ENCODE data around the gene SYT9. TPM values are rescaled to one million over a fixed set of nuclear protein-coding genes. Genes with fewer than 3 reads are reported as not detected.

The SYT9 gene
- polyA plus RNA-seq, 3 donors from 2014 or later, result not detected

DNA sequence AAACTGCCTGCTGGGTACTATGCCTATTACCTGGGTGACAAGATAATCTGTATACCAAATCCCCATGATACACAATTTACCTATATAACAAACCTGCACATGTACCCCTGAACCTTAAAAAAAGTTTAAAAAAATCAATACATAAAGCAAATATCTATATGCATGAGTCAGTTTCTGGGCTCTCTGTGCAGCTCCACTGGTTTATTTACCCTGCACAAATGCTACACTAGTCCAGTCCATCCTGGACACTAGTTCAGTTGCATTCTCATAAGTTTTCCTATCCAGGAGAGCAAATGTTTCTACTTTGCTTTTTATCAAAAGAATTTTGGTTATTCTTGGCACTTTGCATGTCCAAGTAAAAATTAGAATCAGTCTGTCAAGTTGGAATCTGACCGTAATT is 133.8 kb downstream of the SYT9 start:
- H3K36me3 Mint-ChIP-seq, result no peaks in the 10 kb centered on the region
- no peak overlapping the region for H3K27ac Mint-ChIP-seq
- H3K4me3 Mint-ChIP-seq, result no peak overlapping the region
- H3K9me3 Mint-ChIP-seq, result no peaks in the 10 kb centered on the region
- DNase-seq, result no peak
- H3K4me1 Mint-ChIP-seq, result no peaks in the 10 kb centered on the region
- H3K27me3 Mint-ChIP-seq (ENCODE audit: low read depth in 3 of 3), result peaks cover 0 to 4% (median 0%) of the 10 kb centered on the region in 3 donors

DNA sequence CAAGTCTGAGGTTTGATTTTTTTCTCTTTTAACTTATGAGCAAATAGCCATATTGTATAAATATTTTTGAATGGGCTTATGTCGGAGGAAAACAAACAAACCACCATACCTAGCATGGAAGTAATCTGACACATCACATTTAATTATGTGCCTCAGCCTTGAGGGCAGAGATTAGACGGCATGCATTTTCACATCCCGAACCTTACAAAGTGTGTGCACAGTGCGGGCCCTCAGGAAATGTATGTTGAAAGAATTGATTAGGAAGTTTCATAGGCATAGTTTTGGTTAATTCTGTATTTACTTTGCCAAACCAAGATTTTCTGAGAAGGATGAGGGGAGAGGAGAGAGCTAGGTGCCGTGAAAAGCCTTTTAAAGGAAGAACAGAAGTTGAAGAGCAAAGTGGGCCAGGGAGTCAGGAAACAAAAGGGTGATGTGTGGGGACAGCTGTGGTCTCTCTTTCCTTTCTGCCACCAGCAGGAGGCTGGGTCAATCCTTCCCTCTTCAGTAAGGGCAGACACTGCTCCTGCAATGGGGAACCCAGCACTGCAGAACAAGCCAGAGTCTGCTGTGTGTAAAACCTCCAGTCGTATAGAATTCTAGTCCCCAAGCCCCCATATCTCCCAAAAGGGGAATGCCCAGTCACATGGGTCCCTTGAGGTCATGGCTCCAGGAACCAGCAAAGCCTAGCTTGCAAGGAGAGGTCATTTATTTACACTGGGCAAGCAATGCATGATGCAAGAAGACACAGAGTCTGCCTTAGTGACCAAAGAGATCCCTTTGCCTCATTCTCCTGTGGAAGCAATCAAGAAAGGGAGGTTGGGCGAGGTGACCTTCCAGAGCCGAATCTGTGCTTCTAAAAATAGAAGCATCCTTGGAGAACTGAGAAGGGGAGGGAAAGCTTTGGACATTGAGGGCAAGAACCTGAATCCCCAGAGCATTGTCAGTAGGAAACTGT is 162.5 kb downstream of the SYT9 start:
- Mint-ChIP-seq H3K4me1 (no peaks in the 10 kb centered on the region), H3K36me3 (no peaks in the 10 kb centered on the region), H3K27me3 (ENCODE audit: low read depth in 3 of 3) (peaks cover 0 to 21% (median 5%) of the 10 kb centered on the region in 3 donors), H3K9me3 (peaks cover 0 to 7% (median under 1%) of the 10 kb centered on the region in 6 donors), H3K4me3 (no peak overlapping the region), H3K27ac (no peak overlapping the region)
- DNase-seq, result no peak

DNA sequence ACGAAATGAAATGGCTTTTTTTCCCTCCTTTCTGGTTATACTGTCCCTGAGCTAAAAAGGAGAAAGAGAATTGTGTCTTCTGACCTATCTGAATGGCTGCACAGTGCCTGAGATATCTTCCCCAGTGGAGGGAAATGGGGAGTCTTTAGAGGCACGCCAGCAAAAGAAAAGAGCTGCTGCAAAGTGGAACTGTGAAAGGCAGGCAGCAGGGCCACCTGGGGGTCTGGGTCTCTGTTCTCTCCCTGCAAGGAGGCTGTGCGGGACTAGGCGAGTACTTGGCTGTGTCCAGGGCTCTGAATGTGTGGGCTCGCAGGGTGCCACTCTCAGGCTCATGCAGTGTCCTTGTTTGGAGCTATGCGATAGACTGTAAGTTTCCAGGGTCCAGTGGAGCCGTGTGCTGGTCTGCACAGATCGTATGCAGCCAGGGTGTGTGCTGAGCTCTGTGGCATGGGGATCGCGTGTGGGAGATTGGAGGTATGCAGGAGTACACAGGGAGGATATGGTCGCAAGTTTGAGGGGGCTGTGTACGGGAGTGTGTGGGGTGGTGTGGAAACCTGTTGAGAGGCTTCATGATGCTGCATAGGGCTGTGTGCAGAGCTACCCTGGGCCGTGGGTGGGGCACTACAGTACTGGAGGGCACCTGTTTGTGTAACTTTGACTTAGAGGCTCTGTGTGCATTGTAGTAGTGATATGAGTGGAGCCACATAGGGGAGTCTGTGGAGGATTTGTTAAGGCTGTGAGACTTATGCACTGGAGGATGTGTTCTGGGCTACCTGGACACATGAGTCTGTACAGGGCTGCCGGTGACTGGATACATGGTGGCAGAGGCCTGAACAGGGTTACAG is 163.5 kb downstream of the SYT9 start:
- Mint-ChIP-seq H3K36me3 (no peaks in the 10 kb centered on the region), H3K4me3 (no peak overlapping the region), H3K9me3 (peaks cover 0 to 7% (median under 1%) of the 10 kb centered on the region in 6 donors), H3K27ac (no peak overlapping the region), H3K27me3 (ENCODE audit: low read depth in 3 of 3) (peaks cover 0 to 21% (median 5%) of the 10 kb centered on the region in 3 donors), H3K4me1 (no peaks in the 10 kb centered on the region)
- no peak for DNase-seq

DNA sequence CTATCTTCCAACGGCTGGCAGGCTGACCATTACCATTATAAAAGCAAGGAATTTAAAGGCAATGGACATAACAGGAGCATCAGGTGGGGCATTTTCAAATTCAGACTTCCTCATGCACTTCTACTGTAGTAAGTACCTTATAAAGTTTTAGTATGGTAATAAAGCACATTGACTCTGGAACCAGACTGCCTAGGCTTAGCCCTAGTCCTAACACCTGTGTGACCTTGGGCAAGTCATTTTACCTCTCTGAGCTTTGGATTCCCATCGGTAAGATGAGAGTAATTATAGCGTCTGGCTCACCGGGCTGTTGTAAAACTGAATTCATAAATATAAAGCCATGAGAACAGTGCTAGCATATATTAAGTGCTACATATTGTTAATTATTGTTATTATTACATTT is 164.4 kb downstream of the SYT9 start:
- Mint-ChIP-seq H3K4me1 (no peaks in the 10 kb centered on the region), H3K27ac (no peak overlapping the region), H3K27me3 (ENCODE audit: low read depth in 3 of 3) (peaks cover 0 to 14% (median 4%) of the 10 kb centered on the region in 3 donors), H3K36me3 (no peaks in the 10 kb centered on the region), H3K4me3 (no peak overlapping the region), H3K9me3 (peaks cover 0 to 5% (median under 1%) of the 10 kb centered on the region in 6 donors)
- DNase-seq, result no peak

DNA sequence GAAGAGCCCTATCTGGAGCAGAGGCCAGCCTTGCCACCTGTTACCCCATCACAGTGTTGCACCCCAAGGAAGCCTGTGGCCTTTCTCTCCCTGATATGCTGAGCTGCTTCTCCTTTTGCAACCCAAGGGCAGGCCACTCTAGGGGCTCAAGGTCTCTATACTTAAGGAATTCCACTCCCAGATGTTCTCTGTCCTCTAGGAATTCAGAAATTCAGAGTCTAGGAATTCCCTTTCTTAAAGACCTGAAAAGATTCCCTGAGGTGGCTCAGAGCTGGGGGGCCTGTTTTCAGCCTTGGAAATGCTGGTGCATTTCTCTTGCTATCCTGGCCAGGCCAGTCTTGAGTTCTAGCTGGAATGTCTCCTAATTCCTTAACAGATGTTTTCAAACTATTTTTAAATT is 165.6 kb downstream of the SYT9 start:
- no peaks in the 10 kb centered on the region for H3K9me3 Mint-ChIP-seq

DNA sequence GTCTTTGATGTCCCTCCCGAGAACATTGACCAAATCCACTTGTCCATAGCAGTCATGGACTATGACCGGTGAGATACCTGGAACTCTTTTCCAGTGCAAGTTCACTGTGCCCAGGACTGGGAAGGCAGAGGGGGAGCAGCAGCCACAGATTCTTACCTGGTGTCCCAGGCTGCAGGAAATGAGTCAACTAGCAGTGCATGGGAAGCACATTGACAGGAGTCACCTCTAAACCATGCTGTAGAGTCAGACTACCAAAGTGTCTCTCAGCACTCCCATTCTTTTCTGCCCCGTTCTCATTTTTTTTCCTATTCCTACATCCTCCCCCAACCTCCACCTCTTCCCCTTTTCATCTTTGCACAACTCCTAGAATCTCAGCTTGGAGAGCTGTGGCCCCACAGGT is 166.4 kb downstream of the SYT9 start:
- no peaks in the 10 kb centered on the region for H3K36me3 Mint-ChIP-seq
- H3K27ac Mint-ChIP-seq, result no peak overlapping the region
- H3K4me1 Mint-ChIP-seq, result no peaks in the 10 kb centered on the region
- peaks cover 0 to 8% (median 2%) of the 10 kb centered on the region in 3 donors for H3K27me3 Mint-ChIP-seq (ENCODE audit: low read depth in 3 of 3)
- no peak for DNase-seq
- H3K4me3 Mint-ChIP-seq, result no peak overlapping the region
- no peaks in the 10 kb centered on the region for H3K9me3 Mint-ChIP-seq

More for the DNA sequence above, 165.6 kb downstream of the SYT9 start:
- H3K4me3 Mint-ChIP-seq, result no peak overlapping the region
- H3K27ac Mint-ChIP-seq, result no peak overlapping the region
- no peaks in the 10 kb centered on the region for H3K36me3 Mint-ChIP-seq
- peaks cover 0 to 7% (median 2%) of the 10 kb centered on the region in 3 donors for H3K27me3 Mint-ChIP-seq (ENCODE audit: low read depth in 3 of 3)
- H3K4me1 Mint-ChIP-seq, result no peaks in the 10 kb centered on the region
- no peak for DNase-seq

DNA sequence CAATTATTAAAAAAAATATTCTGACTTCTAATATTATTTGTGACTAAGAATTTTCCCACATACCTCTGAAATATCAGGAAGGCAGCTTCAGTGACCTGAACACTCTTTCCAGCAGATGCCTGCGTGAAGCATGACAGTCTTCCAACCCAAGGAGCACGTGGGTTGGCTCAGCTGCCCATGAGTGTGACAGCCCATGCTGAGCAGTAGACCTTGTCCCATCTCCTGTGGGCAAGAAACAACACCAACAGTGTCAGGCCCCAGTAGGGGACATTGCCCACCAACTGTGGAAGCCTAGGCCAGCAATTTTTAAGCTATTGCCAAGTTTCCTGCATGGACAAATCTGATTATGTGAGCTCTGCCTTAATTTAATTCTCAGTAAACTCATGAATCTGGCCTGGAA is 167.2 kb downstream of the SYT9 start:
- no peaks in the 10 kb centered on the region for H3K36me3 Mint-ChIP-seq
- H3K27ac Mint-ChIP-seq, result no peak overlapping the region
- H3K27me3 Mint-ChIP-seq (ENCODE audit: low read depth in 3 of 3), result peaks cover 0 to 10% (median 2%) of the 10 kb centered on the region in 3 donors
- no peak for DNase-seq
- H3K4me3 Mint-ChIP-seq, result no peak overlapping the region
- H3K4me1 Mint-ChIP-seq, result no peaks in the 10 kb centered on the region
- no peaks in the 10 kb centered on the region for H3K9me3 Mint-ChIP-seq

DNA sequence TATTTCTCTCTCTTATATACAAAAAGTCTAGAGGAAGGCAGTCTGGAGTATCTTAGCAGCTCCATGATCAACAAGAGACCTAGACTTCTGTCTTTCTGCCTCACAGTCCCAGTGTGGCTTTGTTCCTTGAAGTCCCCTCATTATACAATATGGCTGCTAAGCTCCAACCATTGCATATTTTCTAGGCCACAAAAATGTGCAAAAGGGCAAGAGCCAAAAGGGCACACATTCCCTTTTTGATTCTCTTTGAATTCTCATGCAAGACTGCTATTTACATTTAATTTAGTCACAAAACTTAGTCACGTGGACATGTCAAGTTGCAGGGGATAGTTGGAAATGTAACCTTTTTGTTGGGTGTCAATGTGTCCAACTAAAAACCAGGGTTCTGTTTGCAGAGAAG is 169.4 kb downstream of the SYT9 start:
- H3K27ac Mint-ChIP-seq, result no peak overlapping the region
- H3K36me3 Mint-ChIP-seq, result no peaks in the 10 kb centered on the region
- H3K9me3 Mint-ChIP-seq, result no peaks in the 10 kb centered on the region
- no peaks in the 10 kb centered on the region for H3K4me1 Mint-ChIP-seq
- no peak for DNase-seq
- H3K4me3 Mint-ChIP-seq, result no peak overlapping the region
- peaks cover 1 to 7% (median 5%) of the 10 kb centered on the region in 3 donors for H3K27me3 Mint-ChIP-seq (ENCODE audit: low read depth in 3 of 3)

DNA sequence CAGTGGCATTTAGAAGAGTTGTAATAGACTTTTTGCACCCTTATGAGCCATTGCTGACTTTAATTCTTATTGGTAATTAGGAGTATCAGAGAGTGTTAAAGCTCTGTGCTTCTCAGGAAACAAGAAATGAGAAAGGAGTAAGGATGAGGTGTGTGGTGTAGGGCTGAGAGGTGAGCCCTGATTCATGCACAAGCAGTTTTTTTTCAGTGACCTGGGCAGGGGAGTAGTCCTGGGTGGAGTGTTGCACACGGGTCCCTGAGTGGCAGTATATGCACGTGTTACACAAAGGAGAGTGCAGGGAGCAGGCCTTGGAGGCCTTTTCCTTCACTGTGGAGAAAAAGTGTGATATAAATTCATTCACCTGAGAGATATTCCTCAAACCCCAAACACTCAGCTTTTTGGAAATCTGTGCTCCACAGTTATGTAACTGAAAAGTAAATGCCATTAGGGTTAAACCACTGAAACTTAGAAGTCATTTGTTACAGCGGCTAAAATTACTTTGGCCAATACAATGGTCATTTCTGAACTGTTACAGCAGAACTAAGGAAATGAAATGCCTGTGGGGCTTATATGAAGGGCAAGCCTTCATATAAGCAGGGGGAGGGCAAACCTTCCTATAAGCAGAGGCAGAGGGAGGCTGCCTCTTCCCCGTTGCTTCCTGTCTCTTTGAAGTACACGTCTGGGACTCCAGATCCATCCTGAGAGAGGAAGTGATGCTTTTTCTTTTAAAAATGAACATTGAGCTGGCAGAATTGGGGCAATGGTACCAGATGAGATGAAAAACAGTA is 171.0 kb downstream of the SYT9 start:
- peaks cover 1 to 7% (median 5%) of the 10 kb centered on the region in 3 donors for H3K27me3 Mint-ChIP-seq (ENCODE audit: low read depth in 3 of 3)
- no peak for DNase-seq
- no peaks in the 10 kb centered on the region for H3K9me3 Mint-ChIP-seq
- H3K27ac Mint-ChIP-seq, result peak overlapping the region in 1 of 6 donors; percentile 48
- H3K4me3 Mint-ChIP-seq, result no peak overlapping the region
- H3K4me1 Mint-ChIP-seq, result no peaks in the 10 kb centered on the region
- H3K36me3 Mint-ChIP-seq, result no peaks in the 10 kb centered on the region

DNA sequence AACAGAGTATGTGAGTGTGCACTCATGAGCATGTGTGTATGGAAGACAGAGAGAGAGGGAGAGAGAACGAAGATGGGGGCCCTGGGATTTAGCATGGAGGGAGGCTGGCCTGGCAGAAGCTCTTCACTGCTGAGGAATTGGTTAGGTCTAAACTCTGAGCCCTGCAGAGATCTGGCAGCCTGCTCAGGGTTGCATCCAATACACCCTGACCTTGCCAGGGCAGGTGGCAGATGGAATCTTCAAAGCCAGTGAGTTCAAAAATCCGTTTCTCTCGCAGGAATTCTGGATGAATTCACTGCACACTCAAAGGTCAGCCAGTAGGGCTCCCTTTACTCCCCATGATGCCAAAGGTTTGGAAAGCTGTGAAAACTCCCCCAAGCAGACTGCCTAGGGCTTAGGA is 172.2 kb downstream of the SYT9 start:
- H3K4me3 Mint-ChIP-seq, result no peak overlapping the region
- no peak for DNase-seq
- no peaks in the 10 kb centered on the region for H3K9me3 Mint-ChIP-seq
- peaks cover 1 to 12% (median 5%) of the 10 kb centered on the region in 3 donors for H3K27me3 Mint-ChIP-seq (ENCODE audit: low read depth in 3 of 3)
- H3K4me1 Mint-ChIP-seq, result no peaks in the 10 kb centered on the region
- H3K36me3 Mint-ChIP-seq, result no peaks in the 10 kb centered on the region
- no peak overlapping the region for H3K27ac Mint-ChIP-seq

DNA sequence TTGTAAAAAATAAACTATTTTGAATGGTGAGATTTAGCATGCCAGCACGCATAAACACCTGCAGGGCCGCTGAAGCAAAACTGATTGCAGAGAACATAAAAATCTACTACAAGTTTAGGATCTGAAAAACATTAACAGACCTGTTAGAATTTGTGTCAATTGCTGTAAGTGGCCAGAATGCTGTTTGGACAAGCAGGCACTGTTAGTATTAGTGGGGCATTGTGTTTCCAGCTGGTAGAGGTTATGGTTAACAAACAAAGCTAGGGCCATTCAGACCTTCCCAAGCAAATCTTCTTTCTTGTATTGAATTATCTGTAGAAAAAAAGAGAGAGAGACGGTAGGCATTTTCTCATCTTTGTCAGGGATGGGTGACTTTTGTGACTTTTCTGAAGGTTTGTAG is 176.0 kb downstream of the SYT9 start:
- Mint-ChIP-seq H3K4me3 (no peak overlapping the region), H3K9me3 (no peaks in the 10 kb centered on the region), H3K27ac (no peak overlapping the region), H3K4me1 (no peaks in the 10 kb centered on the region), H3K27me3 (ENCODE audit: low read depth in 3 of 3) (peaks cover 3 to 12% (median 5%) of the 10 kb centered on the region in 3 donors), H3K36me3 (no peaks in the 10 kb centered on the region)
- DNase-seq, result no peak

DNA sequence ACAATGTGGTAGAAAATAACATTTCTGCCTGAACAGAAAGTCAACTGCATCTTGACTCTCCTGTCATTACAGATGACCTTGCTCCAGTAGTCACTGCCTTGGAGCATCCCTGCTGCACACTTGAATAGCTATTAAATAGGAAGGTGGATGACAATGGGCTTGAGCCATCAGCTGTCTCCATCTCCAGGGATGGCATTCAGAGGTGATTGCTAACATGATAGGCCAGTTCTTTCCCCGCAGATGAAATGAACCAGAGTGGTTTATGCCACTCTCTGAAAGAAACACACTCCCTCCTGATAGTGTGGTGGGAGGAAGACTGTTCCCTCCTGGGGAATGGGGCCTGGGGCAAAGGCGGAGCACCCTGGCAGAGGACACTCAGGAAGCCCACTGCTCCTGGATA is 176.5 kb downstream of the SYT9 start:
- no peak overlapping the region for H3K27ac Mint-ChIP-seq
- no peak overlapping the region for H3K4me3 Mint-ChIP-seq
- H3K9me3 Mint-ChIP-seq, result no peaks in the 10 kb centered on the region
- no peaks in the 10 kb centered on the region for H3K4me1 Mint-ChIP-seq
- no peaks in the 10 kb centered on the region for H3K36me3 Mint-ChIP-seq
- no peak for DNase-seq
- H3K27me3 Mint-ChIP-seq (ENCODE audit: low read depth in 3 of 3), result peaks cover 3 to 10% (median 5%) of the 10 kb centered on the region in 3 donors

DNA sequence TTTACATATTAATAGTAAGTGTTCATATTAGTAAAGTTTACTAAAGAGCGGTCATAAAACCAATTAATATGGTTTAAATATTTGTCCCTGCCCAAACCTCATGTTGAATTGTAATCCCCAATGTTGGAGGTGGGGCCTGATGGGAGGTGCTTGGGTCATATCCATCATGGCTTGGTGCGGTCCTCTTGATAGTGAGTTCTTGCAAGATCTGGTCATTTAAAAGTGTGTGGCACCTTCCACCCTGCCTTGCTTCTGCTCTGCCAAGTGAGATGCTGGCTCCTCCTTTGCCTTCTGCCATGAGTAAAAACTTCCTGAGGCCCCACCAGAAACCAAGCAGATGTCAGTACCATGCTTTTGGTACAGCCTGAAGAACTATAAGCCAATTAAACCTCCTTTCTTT is 178.8 kb downstream of the SYT9 start:
- Mint-ChIP-seq H3K9me3 (no peaks in the 10 kb centered on the region), H3K4me3 (no peak overlapping the region), H3K27ac (no peak overlapping the region), H3K27me3 (ENCODE audit: low read depth in 3 of 3) (peaks cover 3 to 6% (median 4%) of the 10 kb centered on the region in 3 donors), H3K4me1 (no peaks in the 10 kb centered on the region), H3K36me3 (no peaks in the 10 kb centered on the region)
- no peak for DNase-seq
